Urinary bladder (tissue), 4 donors: ENCODE data around the gene OR10AD1. TPM values are rescaled to one million over a fixed set of nuclear protein-coding genes. Genes with fewer than 3 reads are reported as not detected.
"Not testable (repeated sequence)": the region's sequence is repeated elsewhere in the genome, so short reads cannot be mapped to it uniquely, and the experiment has no call there.

ENCODE experiments used
- DNase-seq: peaks from one replicate; pipeline ENCODE4 v3.0.0-alpha.2; 2015; ENCODE audit errors: extremely low spot score
- H3K27ac ChIP-seq: one replicate; pipeline ENCODE4 v1.5.1; 2013; ENCODE audit warnings: low read depth, mild to moderate bottlenecking, moderate library complexity
- H3K36me3 ChIP-seq: one replicate; pipeline ENCODE4 v1.6.1; 2013; ENCODE audit warnings: mild to moderate bottlenecking, moderate library complexity; ENCODE audit not compliant: insufficient read depth
- H3K4me1 ChIP-seq: one replicate; pipeline ENCODE4 v1.6.1; 2013; ENCODE audit warnings: mild to moderate bottlenecking, moderate library complexity; ENCODE audit not compliant: insufficient read depth
- H3K4me3 ChIP-seq: one replicate; pipeline ENCODE4 v1.5.1; 2013; ENCODE audit warnings: low read depth, low read length
- WGBS: extraction: QIAGEN DNeasy Blood & Tissue Kit; methylation state at CpG from one replicate; pipeline ENCODE4 v1.1.7; 2013; 5-methylcytosine and 5-hydroxymethylcytosine counted together
- polyA plus RNA-seq: library from polyadenylated mRNA; stranded (reverse); fragments of 200-250 nt; gene quantifications from one replicate; pipeline ENCODE4 v1.2.3, GENCODE V29; 2013
- total RNA-seq: library from RNA; depleted of rRNA; stranded (reverse); fragments of >200 nt; gene quantifications from one replicate; pipeline ENCODE4 v1.2.3, GENCODE V29; 2014
- donor health status: healthy with polysubstance abuse.
- donor health status: healthy.

OR10AD1 gene
- total RNA-seq (not detected), polyA plus RNA-seq (not detected)

- Histone ChIP-seq H3K36me3 (no peaks in the 10 kb centered on the region), H3K4me3 (no peak within 1 kb of the TSS), H3K27ac (no peak within 1 kb of the TSS), H3K4me1 (peaks cover 3% of the 10 kb centered on the region)
- 86% methylated on average over 4 of the region's 4 CpGs for WGBS
- DNase-seq: no peak
These were observed at the start of gene OR10AD1 for GRCh38 chr12:48203192-48203591. TSS of gene OR10AD1 (minus strand) at chr12:48203292. CDS start at chr12:48203292, 0 bp downstream.

GRCh38 chr12:48247181-48247966, 44.3 kb upstream of the OR10AD1 start:
- Histone ChIP-seq H3K27ac (no peak overlapping the region), H3K4me1 (no peaks in the 10 kb centered on the region), H3K36me3 (no peaks in the 10 kb centered on the region), H3K4me3 (no peak overlapping the region)
- 78% methylated on average over 5 of the region's 5 CpGs for WGBS
- DNase-seq: no peak

GRCh38 chr12:48237162-48237561, 34.1 kb upstream of the OR10AD1 start:
- H3K4me3 ChIP-seq: no peak overlapping the region
- H3K27ac ChIP-seq: no peak overlapping the region
- H3K4me1 ChIP-seq: no peaks in the 10 kb centered on the region
- no peaks in the 10 kb centered on the region for H3K36me3 ChIP-seq
- DNase-seq: no peak
- 64% methylated on average over 3 of the region's 3 CpGs for WGBS

GRCh38 chr12:48235796-48236333, 32.8 kb upstream of the OR10AD1 start:
- H3K4me1 ChIP-seq: no peaks in the 10 kb centered on the region
- DNase-seq: no peak
- WGBS: 65% methylated on average over 4 of the region's 4 CpGs

DNA sequence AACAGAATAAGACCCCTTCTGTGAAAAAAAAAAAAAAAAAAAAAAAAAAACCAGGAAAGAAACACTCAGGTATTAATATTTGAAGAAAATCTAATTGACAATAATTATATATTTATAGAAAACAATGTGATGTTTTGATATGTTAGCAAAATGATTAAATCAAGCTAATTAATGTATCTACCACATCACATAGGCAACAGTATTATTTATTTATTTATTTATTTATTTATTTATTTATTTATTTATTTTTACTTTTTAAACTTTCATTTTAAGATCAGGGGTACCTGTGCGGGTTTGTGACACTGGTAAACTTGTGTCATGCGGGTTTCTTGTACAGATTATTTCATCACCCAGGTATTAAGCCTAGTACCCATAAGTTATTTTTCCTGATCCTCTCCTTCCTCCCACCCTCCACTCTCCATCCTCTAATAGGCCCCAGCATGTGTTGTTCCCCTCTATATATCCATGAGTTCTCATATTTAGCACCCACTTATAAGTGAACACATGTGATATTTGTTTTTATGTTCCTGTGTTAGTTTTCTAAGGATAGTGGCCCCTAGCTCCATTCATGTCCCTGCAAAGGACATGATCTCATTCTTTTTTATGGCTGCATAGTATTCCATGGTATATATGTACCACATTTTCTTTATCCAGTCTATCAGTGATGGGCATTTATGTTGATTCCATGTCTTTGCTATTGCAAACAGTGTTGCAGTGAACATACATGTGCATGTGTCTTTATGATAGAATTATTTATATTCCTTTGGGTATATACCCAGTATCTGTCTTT, 28.3 kb upstream of the OR10AD1 start:
- H3K4me1 ChIP-seq, H3K4me3 ChIP-seq, H3K36me3 ChIP-seq, H3K27ac ChIP-seq, DNase-seq: not testable (repeated sequence)
- 94% methylated on average over 2 of the region's 2 CpGs for whole genome bisulfite sequencing

More at GRCh38 chr12:48235796-48236333, 32.8 kb upstream of the OR10AD1 start:
- no peak overlapping the region for H3K27ac ChIP-seq
- no peaks in the 10 kb centered on the region for H3K36me3 ChIP-seq
- H3K4me3 ChIP-seq: no peak overlapping the region

DNA sequence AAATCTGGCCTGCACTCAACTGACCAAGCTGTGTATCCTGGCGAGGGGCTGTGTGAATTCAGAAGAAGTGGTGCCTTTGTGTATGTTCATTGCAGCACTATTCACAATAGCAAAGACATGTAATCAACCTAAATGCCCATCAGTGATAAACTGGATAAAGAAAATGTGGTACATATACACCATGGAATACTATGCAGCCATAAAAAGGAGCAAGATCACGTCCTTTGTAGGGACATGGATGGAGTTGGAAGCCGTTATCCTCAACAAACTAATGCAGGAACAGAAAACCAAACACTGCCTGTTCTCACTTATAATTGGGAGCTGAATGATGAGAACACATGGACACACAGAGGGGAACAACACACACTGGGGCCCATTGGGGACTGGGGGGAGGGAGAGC, 21.4 kb upstream of the OR10AD1 start:
- DNase-seq, H3K4me3 ChIP-seq, H3K36me3 ChIP-seq, H3K27ac ChIP-seq, H3K4me1 ChIP-seq: not testable (repeated sequence)
- WGBS: 87% methylated on average over 3 of the region's 3 CpGs

- Histone ChIP-seq H3K36me3 (no peaks in the 10 kb centered on the region), H3K4me3 (no peak overlapping the region), H3K27ac (no peak overlapping the region), H3K4me1 (no peaks in the 10 kb centered on the region)
- DNase-seq: no peak
- WGBS: 18% methylated on average over 2 of the region's 2 CpGs
These were observed 18.6 kb upstream of the OR10AD1 start for GRCh38 chr12:48221645-48222044.

DNA sequence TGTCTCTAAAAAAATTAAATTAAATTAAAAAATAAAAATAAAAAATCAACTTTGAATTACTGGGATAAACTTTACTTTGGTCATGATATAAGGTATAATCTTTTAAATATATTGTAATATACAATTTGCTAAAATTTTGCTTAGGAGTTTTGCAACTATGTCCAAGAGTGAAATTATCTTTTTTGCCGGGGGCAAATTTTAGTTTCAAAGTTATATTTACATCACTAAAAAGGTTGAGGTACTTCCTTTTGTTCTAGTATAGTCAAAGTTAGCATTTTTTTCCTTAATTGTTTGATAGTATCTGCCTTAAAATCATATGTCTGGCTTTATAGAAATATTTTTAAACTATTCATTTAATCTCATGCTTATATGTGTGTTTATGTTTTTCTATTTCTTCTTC, 17.6 kb upstream of the OR10AD1 start:
- H3K4me1 ChIP-seq: no peaks in the 10 kb centered on the region
- WGBS: 90% methylated on average over 1 of the region's 1 CpG
- DNase-seq: no peak
- no peak overlapping the region for H3K4me3 ChIP-seq
- H3K27ac ChIP-seq: no peak overlapping the region
- no peaks in the 10 kb centered on the region for H3K36me3 ChIP-seq

DNA sequence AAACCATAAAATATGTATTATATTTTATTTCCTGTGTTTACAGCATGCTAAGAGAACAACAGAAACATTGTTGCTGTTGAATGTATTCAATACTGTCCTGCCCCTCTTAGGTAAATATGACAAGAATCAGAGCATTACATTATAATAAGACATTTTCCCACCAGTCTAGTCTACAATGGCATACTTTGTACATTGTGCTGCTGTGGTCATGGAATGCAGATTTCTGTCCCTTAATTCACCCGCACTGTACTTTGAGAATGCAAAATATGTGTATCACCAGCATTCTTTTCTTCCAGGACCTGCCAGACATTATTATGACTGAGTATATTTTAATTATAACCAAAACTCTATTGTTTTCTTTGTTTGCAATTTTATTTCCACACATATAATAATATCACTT, 16.5 kb upstream of the OR10AD1 start:
- WGBS: 90% methylated on average over 1 of the region's 1 CpG
- H3K4me1 ChIP-seq: no peaks in the 10 kb centered on the region
- H3K4me3 ChIP-seq: no peak overlapping the region
- H3K27ac ChIP-seq: no peak overlapping the region
- no peak for DNase-seq
- no peaks in the 10 kb centered on the region for H3K36me3 ChIP-seq

DNA sequence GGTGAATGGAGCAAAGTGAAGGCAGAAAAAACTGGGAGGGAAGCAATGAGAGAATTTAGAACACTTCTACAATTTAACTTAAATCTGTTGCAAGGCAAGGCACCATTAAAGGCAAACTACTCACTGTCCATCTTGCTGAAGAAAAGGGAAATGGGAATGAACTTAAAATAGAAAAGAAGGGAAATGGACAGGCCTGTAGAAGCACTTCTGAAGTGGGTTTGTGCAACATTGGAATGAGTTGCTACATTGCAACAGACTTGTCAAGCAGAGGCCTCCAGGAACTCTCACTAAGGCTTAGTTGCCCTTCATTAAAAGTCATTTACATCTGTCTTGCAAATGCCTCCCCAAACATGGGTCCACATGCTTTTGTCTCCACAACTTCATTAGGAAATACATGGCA, 13.7 kb upstream of the OR10AD1 start:
- H3K4me1 ChIP-seq: no peaks in the 10 kb centered on the region
- H3K27ac ChIP-seq: no peak overlapping the region
- H3K36me3 ChIP-seq: no peaks in the 10 kb centered on the region
- H3K4me3 ChIP-seq: no peak overlapping the region
- no peak for DNase-seq

DNA sequence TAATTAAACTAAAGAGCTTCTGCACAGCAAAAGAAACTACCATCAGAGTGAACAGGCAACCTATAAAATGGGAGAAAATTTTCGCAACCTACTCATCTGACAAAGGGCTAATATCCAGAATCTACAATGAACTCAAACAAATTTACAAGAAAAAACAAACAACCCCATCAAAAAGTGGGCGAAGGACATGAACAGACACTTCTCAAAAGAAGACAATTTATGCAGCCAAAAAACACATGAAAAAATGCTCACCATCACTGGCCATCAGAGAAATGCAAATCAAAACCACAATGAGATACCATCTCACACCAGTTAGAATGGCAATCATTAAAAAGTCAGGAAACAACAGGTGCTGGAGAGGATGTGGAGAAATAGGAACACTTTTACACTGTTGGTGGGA, 6.4 kb upstream of the OR10AD1 start:
- DNase-seq, H3K27ac ChIP-seq, H3K4me1 ChIP-seq, H3K36me3 ChIP-seq, H3K4me3 ChIP-seq: not testable (repeated sequence)
- WGBS: 100% methylated on average over 1 of the region's 2 CpGs

DNA sequence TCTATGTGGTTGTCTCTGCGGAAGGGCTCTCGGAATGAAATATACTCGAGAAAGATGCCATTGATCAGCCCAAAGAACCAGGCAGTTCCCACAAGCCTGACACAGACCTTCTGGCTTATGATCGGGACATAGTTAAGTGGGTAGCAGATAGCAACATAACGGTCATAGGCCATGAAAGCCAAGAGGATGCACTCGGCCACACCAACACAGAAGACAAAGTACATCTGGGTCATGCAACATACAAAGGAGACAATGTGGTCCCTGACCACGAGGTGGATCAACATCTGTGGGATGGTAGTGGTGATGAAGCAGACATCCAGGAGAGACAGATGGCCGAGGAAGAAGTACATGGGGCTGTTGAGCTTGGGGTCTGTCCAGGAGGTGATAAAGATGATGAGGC, 326 bp downstream of the OR10AD1 start:
- WGBS: 94% methylated on average over 8 of the region's 8 CpGs
- no peak overlapping the region for H3K4me3 ChIP-seq
- H3K36me3 ChIP-seq: no peaks in the 10 kb centered on the region
- no peak for DNase-seq
- H3K27ac ChIP-seq: no peak overlapping the region
- H3K4me1 ChIP-seq: peaks cover 3% of the 10 kb centered on the region

- WGBS: 96% methylated on average over 3 of the region's 3 CpGs
- no peak for DNase-seq
- Histone ChIP-seq H3K4me1 (peaks cover 3% of the 10 kb centered on the region), H3K4me3 (no peak overlapping the region), H3K36me3 (no peaks in the 10 kb centered on the region), H3K27ac (no peak overlapping the region)
These were observed 1.6 kb downstream of the OR10AD1 start for GRCh38 chr12:48201516-48201915.

- H3K4me1 ChIP-seq: peaks cover 3% of the 10 kb centered on the region
- 84% methylated on average over 3 of the region's 3 CpGs for WGBS
- DNase-seq: no peak
- H3K4me3 ChIP-seq: no peak overlapping the region
- no peaks in the 10 kb centered on the region for H3K36me3 ChIP-seq
- H3K27ac ChIP-seq: peak overlapping the region; percentile 71
These were observed 2.0 kb downstream of the OR10AD1 start for GRCh38 chr12:48201091-48201490.
